Effector CD4-positive, alpha-beta T cell (primary cell): ENCODE measurements around the gene ACHE.
A peak's percentile ranks its signal among the peaks of the same experiment; 100 is the strongest.
"Not testable (repeated sequence)": the region's sequence is repeated elsewhere in the genome, so short reads cannot be mapped to it uniquely, and the experiment has no call there.

Experiments
- DNase-seq: peaks from one replicate; pipeline ENCODE4 v3.0.0-alpha.2; 2020

The ACHE gene

GRCh38 chr7:100860702-100861615 is 34.7 kb downstream of the ACHE start:
- no peak for DNase-seq

- no peak for DNase-seq
Measured at GRCh38 chr7:100859856-100860255, 35.8 kb downstream of the ACHE start.

DNA sequence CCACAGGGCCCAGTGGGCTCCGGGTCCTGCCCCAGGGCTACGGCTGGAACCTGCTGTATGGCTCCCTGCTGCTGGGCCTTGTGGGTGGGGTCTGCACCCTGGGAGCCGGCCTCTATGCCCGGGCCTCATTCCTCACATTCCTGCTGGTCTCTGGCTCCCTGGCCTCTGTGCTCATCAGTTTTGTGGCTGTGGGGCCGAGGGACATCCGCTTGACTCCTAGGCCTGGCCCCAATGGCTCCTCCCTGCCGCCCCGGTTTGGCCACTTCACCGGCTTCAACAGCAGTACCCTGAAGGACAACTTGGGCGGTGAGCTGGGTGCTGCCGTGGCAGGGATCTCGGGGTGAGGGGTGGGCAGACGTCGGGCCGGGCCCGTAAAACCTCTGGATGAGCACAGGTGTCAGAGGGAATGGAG is 38.8 kb downstream of the ACHE start:
- DNase-seq = no peak

DNA sequence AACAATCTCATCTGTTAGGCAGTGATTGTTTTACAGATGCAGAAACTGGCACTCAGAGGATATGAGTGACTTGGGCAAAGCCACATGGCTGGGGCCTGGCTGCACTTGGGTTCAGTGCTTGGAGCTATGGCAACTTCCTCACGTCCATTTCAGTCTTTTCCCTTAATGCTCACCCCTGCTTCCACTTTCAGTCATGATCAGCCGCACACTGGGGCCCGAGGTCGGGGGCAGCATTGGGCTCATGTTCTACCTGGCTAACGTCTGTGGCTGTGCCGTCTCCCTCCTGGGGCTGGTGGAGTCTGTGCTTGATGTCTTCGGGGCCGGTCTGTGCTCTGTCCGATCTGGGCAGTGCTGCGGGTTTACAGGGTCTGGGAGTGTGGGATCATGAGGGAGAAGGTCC is 40.2 kb downstream of the ACHE start:
- no peak for DNase-seq

DNA sequence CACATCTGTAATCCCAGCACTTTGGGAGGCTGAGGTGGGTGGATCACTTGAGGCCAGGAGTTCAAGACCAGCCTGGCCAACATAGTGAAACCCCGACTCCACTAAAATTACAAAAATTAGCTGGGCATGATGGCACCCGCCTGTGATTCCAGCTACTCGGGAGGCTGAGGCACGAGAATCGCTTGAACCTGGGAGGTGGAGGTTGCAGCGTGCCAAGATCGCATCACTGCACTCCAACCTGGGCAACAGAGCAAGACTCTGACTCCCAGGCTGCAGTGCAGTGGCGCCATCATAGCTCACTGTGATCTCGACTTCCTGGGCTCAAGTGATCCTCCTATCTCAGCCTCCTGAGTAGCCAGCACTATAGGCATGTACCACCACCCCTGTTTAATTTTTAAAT is 40.8 kb downstream of the ACHE start:
- not testable (repeated sequence) for DNase-seq

- DNase-seq = no peak
Measured at GRCh38 chr7:100854146-100854895, 41.4 kb downstream of the ACHE start.

- peak; percentile 78 for DNase-seq
Measured at GRCh38 chr7:100852048-100852872, 43.4 kb downstream of the ACHE start, which contains the start of gene SLC12A9. SLC12A9 (plus strand) TSS chr7:100852713; CDS start chr7:100854198, 1,485 bp downstream.

GRCh38 chr7:100847360-100847759 is 48.3 kb downstream of the ACHE start:
- no peak for DNase-seq

- no peak for DNase-seq
Measured at GRCh38 chr7:100840470-100841100, 55.1 kb downstream of the ACHE start.
